Ishikawa (cell line): ENCODE measurements around the gene KCNJ11.

Source experiments
- CEBPB ChIP-seq: IDR thresholded peaks from 2 replicates; pipeline ENCODE4 v1.6.1; 2012
- CREB1 ChIP-seq: IDR thresholded peaks from 2 replicates; pipeline ENCODE4 v1.6.1; 2012; ENCODE audit warnings: low read depth
- EGR1 ChIP-seq: IDR thresholded peaks from 2 replicates; pipeline ENCODE4 v1.6.1; 2012
- EP300 ChIP-seq: IDR thresholded peaks from 2 replicates; pipeline ENCODE4 v1.6.1; 2012; ENCODE audit warnings: borderline replicate concordance
- FOXM1 ChIP-seq: IDR thresholded peaks from 2 replicates; pipeline ENCODE4 v1.6.1; 2012; ENCODE audit warnings: low read depth, borderline replicate concordance
- MAX ChIP-seq: IDR thresholded peaks from 2 replicates; pipeline ENCODE4 v1.6.1; 2012
- NFIC ChIP-seq: IDR thresholded peaks from 2 replicates; pipeline ENCODE4 v1.6.1; 2012
- RAD21 ChIP-seq: IDR thresholded peaks from 2 replicates; pipeline ENCODE4 v1.6.1; 2012; ENCODE audit warnings: low read depth
- REST ChIP-seq: IDR thresholded peaks from 2 replicates; pipeline ENCODE4 v1.6.1; 2012; ENCODE audit warnings: low read depth, mild to moderate bottlenecking
- TAF1 ChIP-seq: IDR thresholded peaks from 2 replicates; pipeline ENCODE4 v1.6.1; 2012; ENCODE audit warnings: low read depth, mild to moderate bottlenecking
- TCF12 ChIP-seq: IDR thresholded peaks from 2 replicates; pipeline ENCODE4 v1.6.1; 2012; ENCODE audit warnings: low read depth
- TEAD4 ChIP-seq: IDR thresholded peaks from 2 replicates; pipeline ENCODE4 v1.6.1; 2012
- USF1 ChIP-seq: IDR thresholded peaks from 2 replicates; pipeline ENCODE4 v1.6.1; 2012
- YY1 ChIP-seq: IDR thresholded peaks from 2 replicates; pipeline ENCODE4 v1.6.1; 2012; ENCODE audit warnings: low read depth
- ZBTB7A ChIP-seq: IDR thresholded peaks from 2 replicates; pipeline ENCODE4 v1.6.1; 2012; ENCODE audit warnings: low read depth

KCNJ11 gene

GRCh38 chr11:17414992-17415391, 26.5 kb upstream of the KCNJ11 start:
- TF ChIP-seq TAF1 (no peak), USF1 (no peak), CEBPB (no peak), MAX (no peak), YY1 (no peak), FOXM1 (no peak), EP300 (no peak), TCF12 (no peak), RAD21 (no peak), EGR1 (no peak), ZBTB7A (no peak), CREB1 (no peak), TEAD4 (no peak), NFIC (no peak), REST (no peak)

GRCh38 chr11:17414317-17414737, 25.9 kb upstream of the KCNJ11 start:
- TF ChIP-seq ZBTB7A = no peak

- no peak for TF ChIP-seq ZBTB7A
- no peak for TF ChIP-seq RAD21
- no peak for TF ChIP-seq TEAD4
- TF ChIP-seq EGR1 = no peak
- no peak for TF ChIP-seq FOXM1
- no peak for TF ChIP-seq REST
- no peak for TF ChIP-seq TCF12
- TF ChIP-seq USF1 = no peak
Observed at GRCh38 chr11:17413414-17414316, 25.2 kb upstream of the KCNJ11 start.

GRCh38 chr11:17412488-17413180, 24.2 kb upstream of the KCNJ11 start:
- TF ChIP-seq ZBTB7A = no peak
- TF ChIP-seq EP300 = no peak
- no peak for TF ChIP-seq TEAD4
- no peak for TF ChIP-seq USF1
- TF ChIP-seq TCF12 = no peak
- TF ChIP-seq YY1 = no peak
- no peak for TF ChIP-seq RAD21
- no peak for TF ChIP-seq CREB1
- no peak for TF ChIP-seq CEBPB
- TF ChIP-seq FOXM1 = no peak
- TF ChIP-seq EGR1 = no peak
- TF ChIP-seq MAX = no peak
- no peak for TF ChIP-seq REST
- TF ChIP-seq NFIC = no peak
- no peak for TF ChIP-seq TAF1
